Osteoblast (primary cell): ENCODE results near the gene TMEM255B. TPM values are rescaled to one million over a fixed set of nuclear protein-coding genes. Genes with fewer than 3 reads are reported as not detected.
A peak's percentile ranks its signal among the peaks of the same experiment; 100 is the strongest.

Experiments used
- DNase-seq: peaks from one replicate; pipeline ENCODE4 v3.0.0; 2011; ENCODE audit warnings: low spot score, mixed read lengths; ENCODE audit not compliant: insufficient read length; ENCODE audit errors: missing footprints
- H2AFZ ChIP-seq: 2 replicates; pipeline ENCODE4 v1.6.0; 2011; ENCODE audit warnings: mild to moderate bottlenecking, low read length
- H3K27ac ChIP-seq: 2 replicates; pipeline ENCODE4 v1.5.1; 2011; ENCODE audit warnings: mild to moderate bottlenecking, low read depth, low read length, moderate library complexity
- H3K27me3 ChIP-seq: 2 replicates; pipeline ENCODE4 v1.6.0; 2012; ENCODE audit warnings: mild to moderate bottlenecking, control low read depth, inconsistent platforms, low read length, moderate library complexity; ENCODE audit not compliant: insufficient read depth
- H3K36me3 ChIP-seq: 2 replicates; pipeline ENCODE4 v1.5.1; 2011; ENCODE audit warnings: mild to moderate bottlenecking, low read length, control low read depth, moderate library complexity; ENCODE audit not compliant: insufficient read depth
- H3K4me1 ChIP-seq: 2 replicates; pipeline ENCODE4 v1.5.1; 2011; ENCODE audit warnings: mild to moderate bottlenecking, low read length, control low read depth, moderate library complexity; ENCODE audit not compliant: insufficient read depth
- H3K4me2 ChIP-seq: 2 replicates; pipeline ENCODE4 v1.6.0; 2011; ENCODE audit warnings: mild to moderate bottlenecking, low read length; ENCODE audit not compliant: insufficient read depth
- H3K4me3 ChIP-seq: fragments of 200-600 bp; sonication (generic); 3 replicates; pipeline ENCODE4 v1.5.1; 2012; ENCODE audit warnings: mild to moderate bottlenecking, low read length, inconsistent platforms; ENCODE audit not compliant: insufficient read depth
- H3K79me2 ChIP-seq: 2 replicates; pipeline ENCODE4 v1.6.0; 2012; ENCODE audit warnings: mild to moderate bottlenecking, low read length, control low read depth, inconsistent platforms; ENCODE audit not compliant: insufficient read depth
- H3K9me3 ChIP-seq: 2 replicates; pipeline ENCODE4 v1.5.1; 2011; ENCODE audit warnings: low read depth, low read length, control low read depth
- H4K20me1 ChIP-seq: 2 replicates; pipeline ENCODE4 v1.6.0; 2012; ENCODE audit warnings: mild to moderate bottlenecking, low read length, control low read depth; ENCODE audit not compliant: insufficient read depth
- total RNA-seq: library from RNA; depleted of rRNA; stranded (reverse); fragments of >200 nt; gene quantifications from 2 replicates; pipeline ENCODE4 v1.2.3, GENCODE V29; 2012
- TF ChIP-seq, protein P1 (sequence below): IDR thresholded peaks from 2 replicates; pipeline ENCODE4 v1.5.1; 2011; ENCODE audit warnings: mild to moderate bottlenecking, low read depth, low read length, moderate library complexity; ENCODE audit errors: extremely low read depth

The TMEM255B gene
- total RNA-seq, 1 donor: 1.8 TPM

- Histone ChIP-seq H3K79me2 (peaks cover 6% of the 10 kb centered on the region), H3K27ac (no peak overlapping the region), H4K20me1 (peaks cover 26% of the 10 kb centered on the region), H3K4me2 (no peak overlapping the region), H3K4me3 (no peak overlapping the region), H3K36me3 (peaks cover 40% of the 10 kb centered on the region), H3K9me3 (no peaks in the 10 kb centered on the region), H3K4me1 (peaks cover 37% of the 10 kb centered on the region), H3K27me3 (no peaks in the 10 kb centered on the region), H2AFZ (no peak overlapping the region)
- DNase-seq: no peak
- TF ChIP-seq, protein P1, sequence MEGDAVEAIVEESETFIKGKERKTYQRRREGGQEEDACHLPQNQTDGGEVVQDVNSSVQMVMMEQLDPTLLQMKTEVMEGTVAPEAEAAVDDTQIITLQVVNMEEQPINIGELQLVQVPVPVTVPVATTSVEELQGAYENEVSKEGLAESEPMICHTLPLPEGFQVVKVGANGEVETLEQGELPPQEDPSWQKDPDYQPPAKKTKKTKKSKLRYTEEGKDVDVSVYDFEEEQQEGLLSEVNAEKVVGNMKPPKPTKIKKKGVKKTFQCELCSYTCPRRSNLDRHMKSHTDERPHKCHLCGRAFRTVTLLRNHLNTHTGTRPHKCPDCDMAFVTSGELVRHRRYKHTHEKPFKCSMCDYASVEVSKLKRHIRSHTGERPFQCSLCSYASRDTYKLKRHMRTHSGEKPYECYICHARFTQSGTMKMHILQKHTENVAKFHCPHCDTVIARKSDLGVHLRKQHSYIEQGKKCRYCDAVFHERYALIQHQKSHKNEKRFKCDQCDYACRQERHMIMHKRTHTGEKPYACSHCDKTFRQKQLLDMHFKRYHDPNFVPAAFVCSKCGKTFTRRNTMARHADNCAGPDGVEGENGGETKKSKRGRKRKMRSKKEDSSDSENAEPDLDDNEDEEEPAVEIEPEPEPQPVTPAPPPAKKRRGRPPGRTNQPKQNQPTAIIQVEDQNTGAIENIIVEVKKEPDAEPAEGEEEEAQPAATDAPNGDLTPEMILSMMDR: no peak
These were observed 60.3 kb downstream of the TMEM255B start for GRCh38 chr13:113819341-113819730.

GRCh38 chr13:113819731-113820715 lies 61.0 kb downstream of the TMEM255B start:
- Histone ChIP-seq H3K4me3 (no peak overlapping the region), H3K36me3 (peaks cover 46% of the 10 kb centered on the region), H3K79me2 (peaks cover 6% of the 10 kb centered on the region), H3K27ac (peak overlapping the region; percentile 76), H3K4me1 (peaks cover 34% of the 10 kb centered on the region), H2AFZ (no peak overlapping the region), H4K20me1 (peaks cover 29% of the 10 kb centered on the region), H3K9me3 (no peaks in the 10 kb centered on the region), H3K27me3 (no peaks in the 10 kb centered on the region), H3K4me2 (peak overlapping the region; percentile 71)
- TF ChIP-seq, protein P1: no peak
- DNase-seq: peak; percentile 87

DNA sequence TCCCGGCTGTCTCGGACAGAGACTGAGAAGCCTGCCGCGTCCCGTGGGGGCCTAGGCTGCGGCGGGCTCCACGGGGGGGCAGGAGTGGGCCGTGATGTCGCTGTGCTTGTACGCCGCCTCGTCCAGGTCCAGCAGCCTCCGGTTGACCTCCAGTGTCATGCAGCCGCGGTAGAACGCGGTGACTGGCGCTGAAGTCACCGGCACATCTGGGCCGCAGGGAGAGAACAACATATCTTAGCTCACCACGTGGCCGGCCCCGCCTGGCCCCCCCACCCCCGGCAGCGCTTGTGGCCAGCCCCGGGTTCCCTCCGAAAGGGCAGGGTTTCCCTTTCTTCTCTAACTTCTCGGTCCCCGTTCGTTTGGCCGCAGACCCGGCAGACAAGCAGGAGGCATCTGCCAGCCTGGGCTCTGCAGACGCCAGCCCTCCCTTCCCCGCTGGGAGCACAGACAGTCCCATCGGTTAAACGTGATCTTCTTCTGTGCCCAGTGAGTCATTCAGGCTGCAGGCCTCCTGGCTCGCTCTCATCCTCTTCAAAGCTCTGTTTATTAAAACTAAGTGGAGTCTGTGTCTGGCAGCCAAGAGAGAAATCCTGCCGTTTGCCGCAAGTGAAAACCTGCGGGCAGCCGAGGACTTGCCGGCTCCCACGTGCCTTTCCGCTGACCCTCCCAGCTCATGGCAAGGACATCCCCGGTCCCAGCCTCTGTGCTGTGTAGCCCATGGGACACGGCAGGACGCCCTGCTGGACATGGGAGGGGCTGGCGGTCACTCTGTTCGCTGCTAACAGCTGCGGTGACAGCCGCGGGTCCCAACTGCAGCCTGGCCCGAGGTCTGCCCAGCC lies 62.0 kb downstream of the TMEM255B start:
- TF ChIP-seq, protein P1: no peak
- peaks cover 34% of the 10 kb centered on the region for H3K4me1 ChIP-seq
- H4K20me1 ChIP-seq: peaks cover 33% of the 10 kb centered on the region
- H3K4me2 ChIP-seq: peak overlapping the region; percentile 71
- H3K27ac ChIP-seq: peak overlapping the region; percentile 76
- H2AFZ ChIP-seq: no peak overlapping the region
- H3K79me2 ChIP-seq: peaks cover 6% of the 10 kb centered on the region
- peak overlapping the region; percentile 30 for H3K4me3 ChIP-seq
- no peaks in the 10 kb centered on the region for H3K27me3 ChIP-seq
- peak; percentile 100 for DNase-seq
- H3K36me3 ChIP-seq: peaks cover 53% of the 10 kb centered on the region
- H3K9me3 ChIP-seq: no peaks in the 10 kb centered on the region

DNA sequence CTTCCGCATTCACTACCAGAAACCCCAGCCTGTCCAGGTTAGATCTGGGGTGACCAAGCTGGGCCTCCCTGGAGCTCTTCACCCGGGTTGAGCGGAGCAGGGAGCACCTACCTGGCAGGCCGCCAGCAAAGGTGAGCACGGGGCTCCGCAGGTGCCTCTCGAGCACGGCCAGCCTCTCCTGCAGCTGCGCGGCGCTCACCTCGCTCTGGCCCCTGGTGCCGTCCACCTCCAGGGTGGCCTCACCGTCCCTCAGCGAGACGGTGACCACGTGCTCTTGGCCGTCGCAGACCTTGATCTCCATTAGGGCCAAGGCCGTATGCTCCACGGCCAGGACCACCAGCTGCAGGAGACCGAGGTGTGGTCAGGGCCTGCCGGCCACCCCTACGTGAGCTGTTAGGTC lies 62.8 kb downstream of the TMEM255B start:
- no peak for DNase-seq
- Histone ChIP-seq H3K27me3 (no peaks in the 10 kb centered on the region), H4K20me1 (peaks cover 34% of the 10 kb centered on the region), H3K79me2 (peaks cover 6% of the 10 kb centered on the region), H3K27ac (peak overlapping the region; percentile 76), H3K9me3 (no peaks in the 10 kb centered on the region), H3K4me2 (peak overlapping the region; percentile 71), H3K4me3 (peak overlapping the region; percentile 3), H3K4me1 (peaks cover 28% of the 10 kb centered on the region), H3K36me3 (peaks cover 55% of the 10 kb centered on the region), H2AFZ (no peak overlapping the region)
- TF ChIP-seq, protein P1: no peak
